NCI-H2196 treated with DMSO at 0.1 percent for 48 hours (cell line): ENCODE results near the gene EPC1.
"Not testable (repeated sequence)": the region's sequence is repeated elsewhere in the genome, so short reads cannot be mapped to it uniquely, and the experiment has no call there.

Experiments
- DNase-seq: peaks from one replicate; lab custom pipeline; 2025; ENCODE audit not compliant: unreplicated experiment; lab: John Stamatoyannopoulos, UW

The EPC1 gene

GRCh38 chr10:32298075-32298812 is 48.7 kb downstream of the EPC1 start:
- no peak for DNase-seq

- no peak for DNase-seq
Measured at GRCh38 chr10:32295027-32295426, 51.9 kb downstream of the EPC1 start.

GRCh38 chr10:32293581-32293980 is 53.4 kb downstream of the EPC1 start:
- no peak for DNase-seq

- DNase-seq, result no peak
Measured at GRCh38 chr10:32279795-32280194, 67.2 kb downstream of the EPC1 start.

- no peak for DNase-seq
Measured at GRCh38 chr10:32273336-32273735, 73.6 kb downstream of the EPC1 start.

GRCh38 chr10:32271617-32272016 is 75.3 kb downstream of the EPC1 start:
- DNase-seq, result no peak

GRCh38 chr10:32269343-32270100 is 77.4 kb downstream of the EPC1 start:
- no peak for DNase-seq

GRCh38 chr10:32268788-32269187 is 78.2 kb downstream of the EPC1 start:
- DNase-seq, result no peak

GRCh38 chr10:32266979-32267378 is 80.0 kb downstream of the EPC1 start:
- no peak for DNase-seq

GRCh38 chr10:32266566-32266965 is 80.4 kb downstream of the EPC1 start:
- DNase-seq, result no peak

- DNase-seq, result no peak
Measured at GRCh38 chr10:32265756-32266155, 81.2 kb downstream of the EPC1 start.

- no peak for DNase-seq
Measured at GRCh38 chr10:32263300-32263699, 83.7 kb downstream of the EPC1 start.

- DNase-seq, result no peak
Measured at GRCh38 chr10:32259551-32259950, 87.4 kb downstream of the EPC1 start.

GRCh38 chr10:32256613-32257437 is 90.1 kb downstream of the EPC1 start:
- no peak for DNase-seq

- DNase-seq, result no peak
Measured at GRCh38 chr10:32253821-32254220, 93.1 kb downstream of the EPC1 start.

GRCh38 chr10:32253276-32253675 is 93.7 kb downstream of the EPC1 start:
- DNase-seq, result no peak

- not testable (repeated sequence) for DNase-seq
Measured at GRCh38 chr10:32250489-32250888, 96.5 kb downstream of the EPC1 start.

- no peak for DNase-seq
Measured at GRCh38 chr10:32246685-32247084, 100.3 kb downstream of the EPC1 start.

- no peak for DNase-seq
Measured at GRCh38 chr10:32245760-32246159, 101.2 kb downstream of the EPC1 start.

GRCh38 chr10:32244421-32245207 is 102.3 kb downstream of the EPC1 start:
- no peak for DNase-seq

- DNase-seq, result no peak
Measured at GRCh38 chr10:32244011-32244410, 102.9 kb downstream of the EPC1 start.
